Measurements from ENCODE around the gene LPAR4. TPM values are rescaled to one million over a fixed set of nuclear protein-coding genes. Genes with fewer than 3 reads are reported as not detected.

The LPAR4 gene
- polyA plus RNA-seq, 3 donors: not detected

GRCh38 chrX:78769946-78770345, 22.4 kb downstream of the LPAR4 start:
- H3K79me2 ChIP-seq (ENCODE audit: insufficient read depth, low read length): no peaks in the 10 kb centered on the region
- H3K9ac ChIP-seq (ENCODE audit: insufficient read depth, low read length, poor library complexity, severe bottlenecking): no peak overlapping the region
- no peaks in the 10 kb centered on the region for H3K9me3 ChIP-seq (replicated peaks in 1 of 2; ENCODE audit: control insufficient read depth in 1 of 2, insufficient read depth in 1 of 2, low read length in 2 of 2)
- H3K27me3 Mint-ChIP-seq (ENCODE audit: low read depth in 3 of 3): no peaks in the 10 kb centered on the region
- no peaks in the 10 kb centered on the region for H3K36me3 ChIP-seq (replicated peaks in 1 of 2; ENCODE audit: control insufficient read depth in 1 of 2, insufficient read depth in 2 of 2, low read length in 2 of 2)
- no peak for DNase-seq
- no peaks in the 10 kb centered on the region for H3K4me1 Mint-ChIP-seq
- intact Hi-C loops (cut with micrococcal nuclease): no loop called here
- H3K9me3 Mint-ChIP-seq: peaks cover 0 to 6% (median 2%) of the 10 kb centered on the region in 7 donors
- H3K4me1 ChIP-seq (ENCODE audit: control insufficient read depth in 1 of 2, insufficient read depth in 2 of 2, low read length in 2 of 2): no peaks in the 10 kb centered on the region
- no peak overlapping the region for H3K4me2 ChIP-seq (replicated peaks; ENCODE audit: extremely low read depth, low read length, poor library complexity, severe bottlenecking)
- no peak for TF ChIP-seq CTCF (IDR thresholded peaks at IDR 0.05)
- no peaks in the 10 kb centered on the region for H3K36me3 Mint-ChIP-seq
- no peak overlapping the region for H3K27ac ChIP-seq (ENCODE audit: low read depth in 1 of 2, low read length in 2 of 2)
- H3K27me3 ChIP-seq (ENCODE audit: control insufficient read depth in 2 of 2, insufficient read depth in 2 of 2, low read length in 2 of 2): no peaks in the 10 kb centered on the region
- H3K4me3 ChIP-seq (replicated peaks in 1 of 3; ENCODE audit: low read depth in 2 of 3, low read length in 3 of 3): no peak overlapping the region
- H2AFZ ChIP-seq (ENCODE audit: insufficient read depth, low read depth, low read length, poor library complexity, severe bottlenecking): no peak overlapping the region
- no peaks in the 10 kb centered on the region for H4K20me1 ChIP-seq (ENCODE audit: insufficient read depth, low read length)
- no peak overlapping the region for H3K27ac Mint-ChIP-seq
- no peak overlapping the region for H3K4me3 Mint-ChIP-seq

DNA sequence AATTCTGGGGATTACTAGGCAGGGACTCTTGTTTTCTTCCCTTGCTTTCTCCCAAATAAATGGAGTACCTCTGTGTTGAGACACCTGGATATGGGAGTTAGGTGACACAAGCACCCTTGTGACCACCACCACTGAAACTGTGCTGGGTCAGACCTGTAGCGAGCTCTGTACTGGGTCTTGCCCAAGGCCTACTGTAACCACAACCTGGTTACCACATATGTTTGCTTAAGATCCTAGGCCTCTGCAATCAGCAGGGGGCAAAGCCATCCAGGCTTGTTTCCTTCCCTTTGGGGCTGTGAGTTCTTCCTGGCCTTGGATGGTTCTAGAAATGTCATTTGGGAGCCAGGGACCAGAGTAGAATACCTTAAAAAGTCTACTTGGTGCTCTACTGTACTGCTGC, 49.4 kb downstream of the LPAR4 start:
- Histone ChIP-seq H3K27me3 (ENCODE audit: control insufficient read depth in 2 of 2, insufficient read depth in 2 of 2, low read length in 2 of 2) (no peaks in the 10 kb centered on the region), H3K9ac (ENCODE audit: insufficient read depth, low read length, poor library complexity, severe bottlenecking) (no peak overlapping the region), H3K79me2 (ENCODE audit: insufficient read depth, low read length) (no peaks in the 10 kb centered on the region), H3K4me3 (replicated peaks in 1 of 3; ENCODE audit: low read depth in 2 of 3, low read length in 3 of 3) (no peak overlapping the region), H4K20me1 (ENCODE audit: insufficient read depth, low read length) (no peaks in the 10 kb centered on the region), H3K36me3 (replicated peaks in 1 of 2; ENCODE audit: control insufficient read depth in 1 of 2, insufficient read depth in 2 of 2, low read length in 2 of 2) (no peaks in the 10 kb centered on the region), H3K4me2 (replicated peaks; ENCODE audit: extremely low read depth, low read length, poor library complexity, severe bottlenecking) (no peak overlapping the region), H3K27ac (ENCODE audit: low read depth in 1 of 2, low read length in 2 of 2) (no peak overlapping the region), H3K9me3 (replicated peaks in 1 of 2; ENCODE audit: control insufficient read depth in 1 of 2, insufficient read depth in 1 of 2, low read length in 2 of 2) (peaks cover 0 to 3% of the 10 kb centered on the region in 2 donors), H3K4me1 (ENCODE audit: control insufficient read depth in 1 of 2, insufficient read depth in 2 of 2, low read length in 2 of 2) (no peaks in the 10 kb centered on the region), H2AFZ (ENCODE audit: insufficient read depth, low read depth, low read length, poor library complexity, severe bottlenecking) (no peak overlapping the region)
- WGBS (ENCODE audit: insufficient coverage): no CpG with 5 or more reads among the region's 1 CpG
- no peak for TF ChIP-seq CTCF (IDR thresholded peaks at IDR 0.05)
- peaks cover 0 to 2% (median 0%) of the 10 kb centered on the region in 7 donors for H3K9me3 Mint-ChIP-seq
- H3K4me1 Mint-ChIP-seq: peaks cover 2% of the 10 kb centered on the region
- H3K36me3 Mint-ChIP-seq: no peaks in the 10 kb centered on the region
- DNase-seq: no peak
- H3K27ac Mint-ChIP-seq: no peak overlapping the region
- intact Hi-C loops (cut with micrococcal nuclease): no loop called here
- no peak overlapping the region for H3K4me3 Mint-ChIP-seq
- peaks cover 0 to 4% (median 0%) of the 10 kb centered on the region in 3 donors for H3K27me3 Mint-ChIP-seq (ENCODE audit: low read depth in 3 of 3)
